Measurements from ENCODE around the gene PRR16. TPM values are rescaled to one million over a fixed set of nuclear protein-coding genes. Genes with fewer than 3 reads are reported as not detected.

Gene PRR16
- total RNA-seq, 1 experiment from 2014 or later, result not detected

DNA sequence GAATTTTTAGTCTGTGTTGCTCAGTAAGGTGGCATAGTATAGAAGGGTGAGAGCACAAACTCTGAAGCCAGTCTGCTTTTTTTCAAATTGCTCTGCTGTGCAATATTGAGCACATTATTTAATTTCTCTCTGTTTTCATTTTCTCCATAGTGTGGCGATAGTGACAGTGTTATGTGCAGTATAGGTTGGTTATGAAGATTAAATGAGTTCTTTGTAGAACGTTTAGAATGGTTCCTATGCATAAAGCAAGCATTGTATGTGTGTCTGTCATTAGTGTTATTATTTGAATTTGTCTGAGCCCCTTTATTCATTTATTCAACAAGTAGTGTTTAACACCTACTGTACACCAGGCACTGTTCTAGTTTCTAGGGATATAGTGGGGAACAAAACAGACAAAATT, 9.2 kb downstream of the PRR16 start:
- ChIA-PET POLR2A (ENCODE audit: low non-redundant PET) (no interaction called here), CTCF (no interaction called here)

DNA sequence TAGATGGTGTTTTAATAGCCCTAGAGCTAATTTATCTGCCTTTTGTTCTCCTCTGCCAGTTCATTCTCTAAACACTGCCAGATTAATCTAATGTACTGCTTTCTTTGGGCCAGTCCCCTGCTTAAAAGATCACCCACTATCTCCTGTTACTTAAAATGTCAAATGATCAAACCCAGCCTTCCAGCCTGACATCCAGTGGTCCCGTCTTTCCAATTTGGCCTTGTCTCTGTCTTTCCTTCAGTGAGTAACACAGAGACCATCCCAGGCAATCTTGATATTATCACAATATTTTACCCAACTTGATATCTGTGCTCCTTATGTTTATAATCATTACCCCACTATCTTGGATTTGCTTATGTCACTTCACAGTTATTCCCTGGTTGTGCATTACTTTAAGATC, 12.0 kb downstream of the PRR16 start:
- intact Hi-C loops (cut with micrococcal nuclease; ENCODE audit: unreplicated experiment), result no loop called here
- H3K27ac ChIP-seq (ENCODE audit: low read depth, low read length, poor library complexity, severe bottlenecking), result no peak overlapping the region
- no peaks in the 10 kb centered on the region for H3K9me3 ChIP-seq (ENCODE audit: low read depth, low read length, poor library complexity, severe bottlenecking)
- no peaks in the 10 kb centered on the region for H3K36me3 ChIP-seq (ENCODE audit: insufficient read depth, low read length, poor library complexity, severe bottlenecking)
- no peak for TF ChIP-seq EZH2 (IDR thresholded peaks at IDR 0.05; ENCODE audit: borderline replicate concordance, low read depth, low read length, poor library complexity, severe bottlenecking)
- TF ChIP-seq, protein P1, sequence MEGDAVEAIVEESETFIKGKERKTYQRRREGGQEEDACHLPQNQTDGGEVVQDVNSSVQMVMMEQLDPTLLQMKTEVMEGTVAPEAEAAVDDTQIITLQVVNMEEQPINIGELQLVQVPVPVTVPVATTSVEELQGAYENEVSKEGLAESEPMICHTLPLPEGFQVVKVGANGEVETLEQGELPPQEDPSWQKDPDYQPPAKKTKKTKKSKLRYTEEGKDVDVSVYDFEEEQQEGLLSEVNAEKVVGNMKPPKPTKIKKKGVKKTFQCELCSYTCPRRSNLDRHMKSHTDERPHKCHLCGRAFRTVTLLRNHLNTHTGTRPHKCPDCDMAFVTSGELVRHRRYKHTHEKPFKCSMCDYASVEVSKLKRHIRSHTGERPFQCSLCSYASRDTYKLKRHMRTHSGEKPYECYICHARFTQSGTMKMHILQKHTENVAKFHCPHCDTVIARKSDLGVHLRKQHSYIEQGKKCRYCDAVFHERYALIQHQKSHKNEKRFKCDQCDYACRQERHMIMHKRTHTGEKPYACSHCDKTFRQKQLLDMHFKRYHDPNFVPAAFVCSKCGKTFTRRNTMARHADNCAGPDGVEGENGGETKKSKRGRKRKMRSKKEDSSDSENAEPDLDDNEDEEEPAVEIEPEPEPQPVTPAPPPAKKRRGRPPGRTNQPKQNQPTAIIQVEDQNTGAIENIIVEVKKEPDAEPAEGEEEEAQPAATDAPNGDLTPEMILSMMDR (conservative IDR thresholded peaks at IDR 0.05; ENCODE audit: low read depth, low read length), result no peak
- no peak overlapping the region for H3K4me3 ChIP-seq (ENCODE audit: low read depth, low read length, poor library complexity, severe bottlenecking)
- no peaks in the 10 kb centered on the region for H3K27me3 ChIP-seq (replicated peaks; ENCODE audit: insufficient read depth, low read depth, low read length, poor library complexity)
- ChIA-PET CTCF (no interaction called here), POLR2A (ENCODE audit: low non-redundant PET) (no interaction called here)
- DNase-seq (ENCODE audit: low spot score), result no peak
- no peaks in the 10 kb centered on the region for H3K4me1 ChIP-seq (ENCODE audit: insufficient read depth, low read length, poor library complexity, severe bottlenecking)
- BruUV-seq (replicated peaks), result no TSS peak

More for the DNA sequence above, 9.2 kb downstream of the PRR16 start:
- H3K36me3 ChIP-seq (ENCODE audit: insufficient read depth, low read length, poor library complexity, severe bottlenecking), result no peaks in the 10 kb centered on the region
- no peak for DNase-seq (ENCODE audit: low spot score)
- no peaks in the 10 kb centered on the region for H3K27me3 ChIP-seq (replicated peaks; ENCODE audit: insufficient read depth, low read depth, low read length, poor library complexity)
- H3K4me1 ChIP-seq (ENCODE audit: insufficient read depth, low read length, poor library complexity, severe bottlenecking), result no peaks in the 10 kb centered on the region
- intact Hi-C loops (cut with micrococcal nuclease; ENCODE audit: unreplicated experiment), result no loop called here
- no peaks in the 10 kb centered on the region for H3K9me3 ChIP-seq (ENCODE audit: low read depth, low read length, poor library complexity, severe bottlenecking)
- H3K27ac ChIP-seq (ENCODE audit: low read depth, low read length, poor library complexity, severe bottlenecking), result no peak overlapping the region
- BruUV-seq (replicated peaks), result no TSS peak
- TF ChIP-seq, protein P1 (conservative IDR thresholded peaks at IDR 0.05; ENCODE audit: low read depth, low read length), result no peak
- TF ChIP-seq EZH2 (IDR thresholded peaks at IDR 0.05; ENCODE audit: borderline replicate concordance, low read depth, low read length, poor library complexity, severe bottlenecking), result no peak
- H3K4me3 ChIP-seq (ENCODE audit: low read depth, low read length, poor library complexity, severe bottlenecking), result no peak overlapping the region

DNA sequence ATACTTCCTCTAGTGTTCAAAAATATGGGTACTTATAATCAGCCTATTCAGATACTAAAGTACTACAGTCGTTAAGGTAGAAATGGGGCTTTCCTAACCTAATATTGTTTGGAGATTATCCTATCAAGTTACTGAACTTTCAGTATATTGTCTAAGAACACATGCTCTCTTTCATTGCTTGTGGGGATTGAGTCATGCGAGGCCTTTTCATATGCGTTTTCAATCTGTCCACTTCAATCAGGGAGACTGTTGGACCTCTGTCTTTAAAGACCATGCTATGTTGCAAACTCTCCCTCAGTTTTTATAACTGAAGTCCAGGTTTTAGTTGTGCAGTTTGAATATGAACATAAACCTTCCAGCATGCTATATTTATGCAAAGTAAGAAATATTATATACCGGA, 15.0 kb downstream of the PRR16 start:
- ChIA-PET POLR2A (ENCODE audit: low non-redundant PET) (no interaction called here), CTCF (no interaction called here)
- no TSS peak for BruUV-seq (replicated peaks)
- intact Hi-C loops (cut with micrococcal nuclease; ENCODE audit: unreplicated experiment), result no loop called here
- Histone ChIP-seq H3K4me3 (ENCODE audit: low read depth, low read length, poor library complexity, severe bottlenecking) (no peak overlapping the region), H3K9me3 (ENCODE audit: low read depth, low read length, poor library complexity, severe bottlenecking) (no peaks in the 10 kb centered on the region), H3K27me3 (replicated peaks; ENCODE audit: insufficient read depth, low read depth, low read length, poor library complexity) (no peaks in the 10 kb centered on the region), H3K27ac (ENCODE audit: low read depth, low read length, poor library complexity, severe bottlenecking) (no peak overlapping the region), H3K4me1 (ENCODE audit: insufficient read depth, low read length, poor library complexity, severe bottlenecking) (no peaks in the 10 kb centered on the region), H3K36me3 (ENCODE audit: insufficient read depth, low read length, poor library complexity, severe bottlenecking) (no peaks in the 10 kb centered on the region)
- TF ChIP-seq EZH2 (IDR thresholded peaks at IDR 0.05; ENCODE audit: borderline replicate concordance, low read depth, low read length, poor library complexity, severe bottlenecking), result no peak
- TF ChIP-seq, protein P1 (conservative IDR thresholded peaks at IDR 0.05; ENCODE audit: low read depth, low read length), result no peak
- DNase-seq (ENCODE audit: low spot score), result no peak
